ENCODE measurements around the gene TBL1X. TPM values are rescaled to one million over a fixed set of nuclear protein-coding genes. Genes with fewer than 3 reads are reported as not detected.
A peak's percentile ranks its signal among the peaks of the same experiment; 100 is the strongest.

The TBL1X gene
- total and polyA plus RNA-seq, 2 donors (not counting 1 experiment from before 2014, with no cell fraction given), result 8.8 to 65.1 TPM

DNA sequence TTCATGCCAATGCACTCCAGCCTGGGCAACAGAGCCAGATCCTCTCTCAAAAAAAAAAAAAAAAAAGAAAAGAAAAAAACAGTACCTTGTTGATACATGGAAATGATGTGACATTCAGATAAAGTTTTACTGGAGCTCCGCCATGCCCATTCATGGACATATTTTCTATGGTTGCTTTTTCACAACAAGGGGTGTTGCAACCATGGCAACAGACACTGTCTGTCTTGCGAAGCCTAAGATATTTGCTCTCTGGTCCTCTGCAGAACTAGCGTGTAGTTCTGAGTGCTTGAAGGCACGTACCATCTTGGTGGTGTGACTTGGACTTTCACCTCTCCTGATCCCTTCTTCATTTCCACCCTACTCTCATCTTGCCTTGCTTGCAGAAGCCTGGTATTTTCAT is 53.2 kb downstream of the TBL1X start:
- Histone ChIP-seq H3K27me3 (replicated peaks in 1 of 4; ENCODE audit: control extremely low read depth in 1 of 4, control insufficient read depth in 3 of 4, insufficient read depth in 4 of 4, low read length in 3 of 4) (no peaks in the 10 kb centered on the region), H2AFZ (ENCODE audit: insufficient read depth, low read depth, low read length, poor library complexity, severe bottlenecking) (no peak overlapping the region), H3K9me3 (ENCODE audit: control extremely low read depth in 1 of 3, control insufficient read depth in 2 of 3, insufficient read depth in 1 of 3, low read length in 2 of 3) (no peaks in the 10 kb centered on the region), H4K20me1 (ENCODE audit: control insufficient read depth, insufficient read depth, low read length, poor library complexity, severe bottlenecking) (no peaks in the 10 kb centered on the region), H3K27ac (ENCODE audit: low read length in 2 of 2) (no peak overlapping the region), H3K9ac (ENCODE audit: low read length) (no peak overlapping the region), H3K4me1 (ENCODE audit: control insufficient read depth in 2 of 2, insufficient read depth in 2 of 2, low read length in 2 of 2) (peaks cover 18 to 19% of the 10 kb centered on the region in 2 donors), H3K79me2 (ENCODE audit: control insufficient read depth, insufficient read depth, low read length) (peaks cover 15% of the 10 kb centered on the region), H3K4me3 (ENCODE audit: control extremely low read depth in 1 of 5, extremely low read depth in 1 of 5, insufficient read depth in 1 of 5, low read depth in 2 of 5, low read length in 4 of 5) (no peak overlapping the region), H3K4me2 (replicated peaks; ENCODE audit: low read depth, low read length, poor library complexity, severe bottlenecking) (no peak overlapping the region), H3K36me3 (replicated peaks in 1 of 2; ENCODE audit: control extremely low read depth in 1 of 2, control insufficient read depth in 1 of 2, extremely low read depth in 1 of 2, insufficient read depth in 2 of 2, low read length in 1 of 2) (no peaks in the 10 kb centered on the region)
- DNase-seq (no peak), ATAC-seq (ENCODE audit: low read depth) (no peak)
- ChIA-PET CTCF (no interaction called here), POLR2A (no interaction called here)
- Mint-ChIP-seq H3K27ac (peak overlapping the region; percentile 38), H3K4me1 (peaks cover 50% of the 10 kb centered on the region), H3K9me3 (ENCODE audit: insufficient read depth) (no peaks in the 10 kb centered on the region), H3K4me3 (no peak overlapping the region), H3K27me3 (no peaks in the 10 kb centered on the region)
- TF ChIP-seq EZH2 (IDR thresholded peaks at IDR 0.05; ENCODE audit: borderline replicate concordance, insufficient read depth, low read depth, low read length, poor library complexity, severe bottlenecking), result no peak
- TF ChIP-seq, protein P1, sequence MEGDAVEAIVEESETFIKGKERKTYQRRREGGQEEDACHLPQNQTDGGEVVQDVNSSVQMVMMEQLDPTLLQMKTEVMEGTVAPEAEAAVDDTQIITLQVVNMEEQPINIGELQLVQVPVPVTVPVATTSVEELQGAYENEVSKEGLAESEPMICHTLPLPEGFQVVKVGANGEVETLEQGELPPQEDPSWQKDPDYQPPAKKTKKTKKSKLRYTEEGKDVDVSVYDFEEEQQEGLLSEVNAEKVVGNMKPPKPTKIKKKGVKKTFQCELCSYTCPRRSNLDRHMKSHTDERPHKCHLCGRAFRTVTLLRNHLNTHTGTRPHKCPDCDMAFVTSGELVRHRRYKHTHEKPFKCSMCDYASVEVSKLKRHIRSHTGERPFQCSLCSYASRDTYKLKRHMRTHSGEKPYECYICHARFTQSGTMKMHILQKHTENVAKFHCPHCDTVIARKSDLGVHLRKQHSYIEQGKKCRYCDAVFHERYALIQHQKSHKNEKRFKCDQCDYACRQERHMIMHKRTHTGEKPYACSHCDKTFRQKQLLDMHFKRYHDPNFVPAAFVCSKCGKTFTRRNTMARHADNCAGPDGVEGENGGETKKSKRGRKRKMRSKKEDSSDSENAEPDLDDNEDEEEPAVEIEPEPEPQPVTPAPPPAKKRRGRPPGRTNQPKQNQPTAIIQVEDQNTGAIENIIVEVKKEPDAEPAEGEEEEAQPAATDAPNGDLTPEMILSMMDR (IDR thresholded peaks at IDR 0.05), result no peak
- no CpG with 5 or more reads among the region's 4 CpGs for WGBS (ENCODE audit: insufficient coverage)
- intact Hi-C loops (cut with micrococcal nuclease), result no loop called here

DNA sequence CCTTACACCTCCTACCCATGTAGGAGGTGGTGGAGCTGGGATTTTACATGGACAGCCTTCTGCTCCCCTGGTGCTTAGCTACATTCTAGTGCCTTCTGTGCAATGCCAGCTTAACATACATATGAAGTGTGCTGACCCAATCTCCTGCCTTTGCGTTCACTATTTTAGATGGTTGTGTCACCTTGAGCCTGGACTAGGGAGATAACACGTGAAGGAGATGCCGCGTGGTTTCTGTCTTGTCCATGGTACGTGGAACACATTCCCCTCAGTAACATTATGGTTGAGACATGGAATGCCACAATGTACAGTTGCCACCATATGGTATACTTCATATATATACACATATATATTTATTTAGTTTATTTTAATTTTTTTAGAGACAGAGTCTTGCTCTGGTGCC is 54.0 kb downstream of the TBL1X start:
- DNase-seq, result no peak
- POLR2A ChIA-PET, result no interaction called here
- Histone ChIP-seq H3K4me1 (ENCODE audit: control insufficient read depth in 2 of 2, insufficient read depth in 2 of 2, low read length in 2 of 2) (peaks cover 18 to 19% of the 10 kb centered on the region in 2 donors), H3K27ac (ENCODE audit: low read length in 2 of 2) (no peak overlapping the region), H3K27me3 (replicated peaks in 1 of 4; ENCODE audit: control extremely low read depth in 1 of 4, control insufficient read depth in 3 of 4, insufficient read depth in 4 of 4, low read length in 3 of 4) (no peaks in the 10 kb centered on the region), H3K4me3 (ENCODE audit: control extremely low read depth in 1 of 5, extremely low read depth in 1 of 5, insufficient read depth in 1 of 5, low read depth in 2 of 5, low read length in 4 of 5) (no peak overlapping the region), H3K4me2 (replicated peaks; ENCODE audit: low read depth, low read length, poor library complexity, severe bottlenecking) (no peak overlapping the region), H3K36me3 (replicated peaks in 1 of 2; ENCODE audit: control extremely low read depth in 1 of 2, control insufficient read depth in 1 of 2, extremely low read depth in 1 of 2, insufficient read depth in 2 of 2, low read length in 1 of 2) (no peaks in the 10 kb centered on the region), H3K9me3 (ENCODE audit: control extremely low read depth in 1 of 3, control insufficient read depth in 2 of 3, insufficient read depth in 1 of 3, low read length in 2 of 3) (no peaks in the 10 kb centered on the region), H3K9ac (ENCODE audit: low read length) (no peak overlapping the region), H2AFZ (ENCODE audit: insufficient read depth, low read depth, low read length, poor library complexity, severe bottlenecking) (no peak overlapping the region), H4K20me1 (ENCODE audit: control insufficient read depth, insufficient read depth, low read length, poor library complexity, severe bottlenecking) (no peaks in the 10 kb centered on the region), H3K79me2 (ENCODE audit: control insufficient read depth, insufficient read depth, low read length) (peaks cover 14% of the 10 kb centered on the region)
- CTCF ChIA-PET, result interaction anchor here (0.6 kb wide), 1 partner anchor 16 kb away, joined by 3 read pairs; no protein-coding TSS in a partner anchor
- Mint-ChIP-seq H3K27ac (no peak overlapping the region), H3K27me3 (no peaks in the 10 kb centered on the region), H3K9me3 (ENCODE audit: insufficient read depth) (no peaks in the 10 kb centered on the region), H3K4me1 (peaks cover 45% of the 10 kb centered on the region), H3K4me3 (no peak overlapping the region)
- no peak for TF ChIP-seq EZH2 (IDR thresholded peaks at IDR 0.05; ENCODE audit: borderline replicate concordance, insufficient read depth, low read depth, low read length, poor library complexity, severe bottlenecking)
- TF ChIP-seq, protein P1 (IDR thresholded peaks at IDR 0.05), result no peak
- no CpG with 5 or more reads among the region's 5 CpGs for WGBS (ENCODE audit: insufficient coverage)
- ATAC-seq (ENCODE audit: low read depth), result no peak
- intact Hi-C loops (cut with micrococcal nuclease), result no loop called here

Data from B cell (primary cell).